Measurements from ENCODE around the gene ITPR3. TPM values are rescaled to one million over a fixed set of nuclear protein-coding genes. Genes with fewer than 3 reads are reported as not detected.

Gene ITPR3
- total RNA-seq, 1 donor from 2014 or later, result 21.6 TPM

DNA sequence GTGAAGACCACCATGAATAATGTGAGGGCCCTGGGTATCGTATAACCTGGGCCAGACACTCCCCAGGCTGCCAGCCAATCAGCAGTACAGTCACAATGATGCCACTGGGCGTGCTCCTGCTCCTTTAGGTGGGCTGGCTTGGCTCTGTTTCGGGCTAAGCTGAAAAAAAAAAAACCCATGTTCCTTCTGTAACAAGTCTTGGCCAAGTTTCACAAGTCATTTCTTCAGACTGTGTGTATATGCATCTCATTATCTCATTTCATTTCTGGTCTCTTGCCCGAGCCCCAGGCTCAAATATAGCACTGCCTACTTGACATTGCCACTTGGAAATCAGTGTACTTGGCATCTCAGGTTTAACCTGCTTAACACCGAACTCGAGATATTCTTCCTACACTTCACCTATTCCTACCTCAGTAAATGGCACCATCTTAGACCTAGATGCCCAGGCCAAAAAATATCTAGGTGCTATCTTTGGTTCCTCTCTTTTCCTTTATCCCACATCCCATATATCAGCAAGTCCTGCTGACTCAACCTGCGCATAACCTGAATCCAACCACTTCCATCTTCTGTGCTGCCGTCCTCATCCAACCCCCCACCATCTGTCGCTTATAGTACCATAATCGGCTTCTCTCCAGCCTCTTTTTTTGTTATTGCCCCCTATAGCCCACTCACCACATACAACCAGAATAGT is 88.6 kb downstream of the ITPR3 start:
- peaks cover 22% of the 10 kb centered on the region for H3K4me1 Mint-ChIP-seq (ENCODE audit: unreplicated experiment)
- H3K27ac Mint-ChIP-seq (ENCODE audit: unreplicated experiment), result peak overlapping the region; percentile 1
- peaks cover 12% of the 10 kb centered on the region for H3K36me3 Mint-ChIP-seq (ENCODE audit: unreplicated experiment)
- no peak for DNase-seq (ENCODE audit: extremely low spot score, unreplicated experiment)
- H3K9me3 Mint-ChIP-seq (ENCODE audit: unreplicated experiment), result no peaks in the 10 kb centered on the region
- no peak for TF ChIP-seq CTCF (IDR thresholded peaks at IDR 0.05)
- H3K4me3 Mint-ChIP-seq (ENCODE audit: unreplicated experiment), result no peak overlapping the region
- peaks cover 3% of the 10 kb centered on the region for H3K27me3 Mint-ChIP-seq (ENCODE audit: unreplicated experiment)

DNA sequence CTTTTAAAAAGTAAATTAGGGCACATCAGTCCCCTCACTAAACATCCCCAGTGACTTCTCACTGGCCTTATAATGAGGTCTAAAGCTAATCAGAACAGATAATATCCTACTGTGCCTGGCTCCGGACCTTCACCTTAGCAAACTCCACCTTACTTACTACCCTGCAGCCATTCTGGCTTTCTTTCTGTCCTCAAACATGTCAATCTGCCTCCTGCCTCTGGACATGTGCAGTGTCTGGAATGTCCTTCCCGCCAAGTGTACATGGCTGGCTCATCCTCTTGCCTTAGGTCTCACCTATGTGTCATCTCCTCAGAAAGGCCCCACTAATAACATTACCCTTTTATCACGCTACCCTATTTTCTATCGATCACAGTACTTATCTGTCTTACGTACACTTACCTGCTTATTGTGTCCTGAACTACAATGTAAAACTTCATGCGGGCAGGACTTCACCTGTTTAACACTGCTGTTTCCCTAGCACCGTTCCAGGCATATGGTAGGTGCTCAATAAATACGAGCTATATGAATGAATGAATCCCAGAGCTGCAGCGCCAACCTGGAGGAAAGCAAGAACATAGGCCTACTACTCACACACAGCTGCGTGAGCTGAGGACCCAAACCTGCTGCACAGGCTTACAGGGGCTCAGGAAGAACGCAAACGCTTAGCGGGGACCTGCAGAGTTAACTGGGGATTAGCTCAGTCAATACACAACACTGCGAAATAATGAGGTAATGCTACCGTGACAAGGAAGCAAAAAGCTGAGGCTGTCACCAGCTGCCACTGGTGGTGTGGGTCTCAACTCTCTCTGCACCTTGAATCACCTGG is 89.4 kb downstream of the ITPR3 start:
- Mint-ChIP-seq H3K4me1 (ENCODE audit: unreplicated experiment) (peaks cover 22% of the 10 kb centered on the region), H3K36me3 (ENCODE audit: unreplicated experiment) (peaks cover 12% of the 10 kb centered on the region), H3K9me3 (ENCODE audit: unreplicated experiment) (no peaks in the 10 kb centered on the region), H3K27me3 (ENCODE audit: unreplicated experiment) (peaks cover 3% of the 10 kb centered on the region), H3K4me3 (ENCODE audit: unreplicated experiment) (peak overlapping the region; percentile 98), H3K27ac (ENCODE audit: unreplicated experiment) (peak overlapping the region; percentile 97)
- no peak for TF ChIP-seq CTCF (IDR thresholded peaks at IDR 0.05)
- no peak for DNase-seq (ENCODE audit: extremely low spot score, unreplicated experiment)

DNA sequence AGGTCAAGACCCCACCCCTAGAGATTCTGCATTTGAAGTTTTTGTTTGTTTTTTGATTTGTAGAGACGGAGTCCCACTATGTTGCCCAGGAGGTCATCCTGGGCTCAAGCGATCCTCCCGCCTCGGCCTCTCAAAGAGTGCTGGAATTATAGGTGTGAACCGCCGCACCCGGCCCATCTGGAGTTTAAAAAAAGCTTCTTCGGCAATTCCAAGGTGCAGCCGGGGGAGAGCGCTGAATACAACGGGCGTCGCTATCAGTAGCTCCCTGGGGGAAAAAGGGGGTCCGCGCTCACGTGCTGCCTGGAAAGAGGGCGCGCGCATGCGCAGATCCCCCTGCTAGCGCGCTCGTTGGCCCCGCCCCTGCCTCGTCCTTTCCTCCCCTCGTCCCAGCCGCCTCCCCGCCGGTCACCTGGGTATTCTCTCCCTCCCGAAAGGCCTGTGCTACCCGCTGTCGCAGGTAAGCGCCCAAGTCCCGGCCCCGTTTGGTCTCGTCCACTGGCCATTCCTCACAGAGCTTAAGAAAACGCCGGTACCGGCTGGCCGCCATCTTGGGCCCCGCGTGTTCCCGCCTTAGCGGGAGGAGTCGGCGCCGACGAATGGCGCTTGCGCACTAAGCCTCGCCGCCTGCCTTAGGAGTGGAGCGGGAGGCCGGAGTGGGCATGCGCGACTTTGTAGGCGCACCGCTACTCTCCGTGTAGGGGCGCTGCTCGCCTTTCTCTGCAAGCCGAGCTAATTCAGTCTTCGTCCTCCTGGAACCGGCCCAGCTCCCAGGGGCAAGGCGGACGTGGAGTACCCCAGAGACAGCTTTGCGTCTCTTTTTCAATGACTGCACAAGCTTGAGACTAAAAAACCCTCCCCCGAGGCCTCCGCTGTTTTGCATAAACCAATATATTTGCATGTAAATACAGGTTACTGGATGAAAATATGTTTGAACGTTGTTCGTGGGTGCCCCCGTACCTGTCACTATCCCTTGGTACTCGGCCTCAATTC is 90.3 kb downstream of the ITPR3 start, which contains the start of gene UQCC2:
UQCC2 (minus strand) TSS at position 561 of the 990 bp plus-strand sequence; CDS start at position 547, 14 bp downstream.
- peak; percentile 99 for DNase-seq (ENCODE audit: extremely low spot score, unreplicated experiment)
- H3K4me1 Mint-ChIP-seq (ENCODE audit: unreplicated experiment), result peaks cover 22% of the 10 kb centered on the region
- peak within 1 kb of the TSS; percentile 97 for H3K27ac Mint-ChIP-seq (ENCODE audit: unreplicated experiment)
- H3K27me3 Mint-ChIP-seq (ENCODE audit: unreplicated experiment), result peaks cover 3% of the 10 kb centered on the region
- peak; percentile 81 for TF ChIP-seq CTCF (IDR thresholded peaks at IDR 0.05)
- H3K36me3 Mint-ChIP-seq (ENCODE audit: unreplicated experiment), result peaks cover 12% of the 10 kb centered on the region
- H3K9me3 Mint-ChIP-seq (ENCODE audit: unreplicated experiment), result no peaks in the 10 kb centered on the region
- peak within 1 kb of the TSS; percentile 98 for H3K4me3 Mint-ChIP-seq (ENCODE audit: unreplicated experiment)

DNA sequence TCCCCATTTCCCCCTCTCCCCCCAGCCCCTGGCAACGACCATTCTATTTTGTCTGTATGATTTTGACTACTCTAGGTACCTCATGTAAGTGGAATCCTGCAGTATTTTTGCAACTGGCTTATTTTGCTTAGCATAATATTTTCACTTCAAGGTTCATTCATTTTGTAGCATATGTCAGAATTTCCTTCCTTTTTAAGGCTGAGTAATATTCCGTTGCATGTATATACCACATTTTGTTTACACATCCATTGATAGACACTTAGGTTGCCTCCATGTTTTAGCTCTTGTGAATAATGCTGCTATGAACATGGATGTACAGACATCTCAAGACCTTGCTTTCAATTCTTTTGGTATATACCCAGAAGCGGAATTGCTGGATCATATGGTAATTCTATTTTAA is 91.8 kb downstream of the ITPR3 start:
- Mint-ChIP-seq H3K36me3 (ENCODE audit: unreplicated experiment) (peaks cover 6% of the 10 kb centered on the region), H3K27me3 (ENCODE audit: unreplicated experiment) (peaks cover 3% of the 10 kb centered on the region), H3K4me3 (ENCODE audit: unreplicated experiment) (no peak overlapping the region), H3K4me1 (ENCODE audit: unreplicated experiment) (peaks cover 25% of the 10 kb centered on the region), H3K9me3 (ENCODE audit: unreplicated experiment) (no peaks in the 10 kb centered on the region), H3K27ac (ENCODE audit: unreplicated experiment) (no peak overlapping the region)
- TF ChIP-seq CTCF (IDR thresholded peaks at IDR 0.05), result no peak
- DNase-seq (ENCODE audit: extremely low spot score, unreplicated experiment), result no peak
